ENCODE results near the gene SERPINA12.
"Not testable (repeated sequence)": the region's sequence is repeated elsewhere in the genome, so short reads cannot be mapped to it uniquely, and the experiment has no call there.

The SERPINA12 gene

GRCh38 chr14:94486883-94487282, 22.4 kb downstream of the SERPINA12 start:
- no peak for DNase-seq

GRCh38 chr14:94485944-94486841, 23.1 kb downstream of the SERPINA12 start:
- peak; percentile 26 for DNase-seq

GRCh38 chr14:94484481-94484880, 24.8 kb downstream of the SERPINA12 start:
- DNase-seq: no peak

- no peak for DNase-seq
Observed at GRCh38 chr14:94483729-94484275, 25.5 kb downstream of the SERPINA12 start.

- no peak for DNase-seq
Observed at GRCh38 chr14:94483071-94483451, 26.2 kb downstream of the SERPINA12 start.

GRCh38 chr14:94482132-94483070, 26.9 kb downstream of the SERPINA12 start:
- not testable (repeated sequence) for DNase-seq

- DNase-seq: no peak
Observed at GRCh38 chr14:94481468-94482131, 27.7 kb downstream of the SERPINA12 start.

- DNase-seq: no peak
Observed at GRCh38 chr14:94480809-94481208, 28.5 kb downstream of the SERPINA12 start.

GRCh38 chr14:94478420-94478819, 30.8 kb downstream of the SERPINA12 start:
- DNase-seq: no peak

GRCh38 chr14:94476023-94476422, 33.2 kb downstream of the SERPINA12 start, which contains the start of gene SERPINA9:
SERPINA9 (minus strand) TSS chr14:94476197; CDS start chr14:94469840, 6,357 bp downstream.
- no peak for DNase-seq

- DNase-seq: no peak
Observed at GRCh38 chr14:94474581-94475031, 34.7 kb downstream of the SERPINA12 start.

- DNase-seq: no peak
Observed at GRCh38 chr14:94473666-94474410, 35.4 kb downstream of the SERPINA12 start.

- no peak for DNase-seq
Observed at GRCh38 chr14:94472842-94473241, 36.4 kb downstream of the SERPINA12 start.

- no peak for DNase-seq
Observed at GRCh38 chr14:94471045-94471444, 38.2 kb downstream of the SERPINA12 start.

- DNase-seq: no peak
Observed at GRCh38 chr14:94470311-94470710, 39.0 kb downstream of the SERPINA12 start.

GRCh38 chr14:94469261-94469660, 40.0 kb downstream of the SERPINA12 start:
- no peak for DNase-seq

GRCh38 chr14:94467728-94468520, 41.3 kb downstream of the SERPINA12 start:
- DNase-seq: no peak

- no peak for DNase-seq
Observed at GRCh38 chr14:94466706-94467370, 42.4 kb downstream of the SERPINA12 start.

- no peak for DNase-seq
Observed at GRCh38 chr14:94465042-94465441, 44.2 kb downstream of the SERPINA12 start.

GRCh38 chr14:94464290-94464689, 45.0 kb downstream of the SERPINA12 start:
- no peak for DNase-seq
